HUES48 (cell line): ENCODE measurements around the gene LSMEM2.
"Not testable (repeated sequence)": the region's sequence is repeated elsewhere in the genome, so short reads cannot be mapped to it uniquely, and the experiment has no call there.

Source experiments
- H3K27ac ChIP-seq: one replicate; pipeline ENCODE4 v1.7.0; 2013; ENCODE audit warnings: low read depth, low read length, inconsistent platforms
- H3K27me3 ChIP-seq: 2 replicates; pipeline ENCODE4 v1.6.1; 2013; ENCODE audit warnings: mild to moderate bottlenecking, low read length; ENCODE audit not compliant: control insufficient read depth, insufficient read depth
- H3K36me3 ChIP-seq: 2 replicates; pipeline ENCODE4 v1.6.1; 2013; ENCODE audit warnings: low read length; ENCODE audit not compliant: control insufficient read depth, insufficient read depth
- H3K4me1 ChIP-seq: 2 replicates; pipeline ENCODE4 v1.6.1; 2013; ENCODE audit warnings: mild to moderate bottlenecking, low read length; ENCODE audit not compliant: control insufficient read depth, insufficient read depth
- H3K4me3 ChIP-seq: 2 replicates; pipeline ENCODE4 v1.5.1; 2013; ENCODE audit warnings: mild to moderate bottlenecking, low read depth, low read length
- H3K9ac ChIP-seq: 2 replicates; pipeline ENCODE4 v1.6.1; 2013; ENCODE audit warnings: mild to moderate bottlenecking, low read depth, low read length, moderate library complexity
- H3K9me3 ChIP-seq: 2 replicates; pipeline ENCODE4 v1.6.1; 2013; ENCODE audit warnings: low read length; ENCODE audit not compliant: control insufficient read depth, insufficient read depth

Gene LSMEM2

GRCh38 chr3:50284121-50284520 lies 5.2 kb downstream of the LSMEM2 start:
- not testable (repeated sequence) for H3K27ac ChIP-seq, H3K9me3 ChIP-seq, H3K4me1 ChIP-seq, H3K4me3 ChIP-seq, H3K9ac ChIP-seq, H3K27me3 ChIP-seq
- peaks cover 26% of the 10 kb centered on the region for H3K36me3 ChIP-seq

- H3K27ac ChIP-seq = no peak overlapping the region
- no peak overlapping the region for H3K4me3 ChIP-seq
- no peaks in the 10 kb centered on the region for H3K9me3 ChIP-seq
- H3K27me3 ChIP-seq = no peaks in the 10 kb centered on the region
- no peak overlapping the region for H3K9ac ChIP-seq
- H3K4me1 ChIP-seq = peaks cover 4% of the 10 kb centered on the region; the same call in 1 of the 2 replicates
- H3K36me3 ChIP-seq = peaks cover 42% of the 10 kb centered on the region
Observed at GRCh38 chr3:50286322-50287227, 7.7 kb downstream of the LSMEM2 start.

GRCh38 chr3:50287262-50287661 lies 8.4 kb downstream of the LSMEM2 start:
- H3K9me3 ChIP-seq = no peaks in the 10 kb centered on the region
- no peak overlapping the region for H3K27ac ChIP-seq
- no peaks in the 10 kb centered on the region for H3K27me3 ChIP-seq
- H3K36me3 ChIP-seq = peaks cover 42% of the 10 kb centered on the region
- no peak overlapping the region for H3K4me3 ChIP-seq
- H3K4me1 ChIP-seq = peaks cover 5% of the 10 kb centered on the region; the same call in 1 of the 2 replicates
- no peak overlapping the region for H3K9ac ChIP-seq

GRCh38 chr3:50288387-50289007 lies 9.6 kb downstream of the LSMEM2 start:
- peaks cover 7% of the 10 kb centered on the region for H3K4me1 ChIP-seq
- H3K9ac ChIP-seq = no peak overlapping the region
- peaks cover 42% of the 10 kb centered on the region for H3K36me3 ChIP-seq

GRCh38 chr3:50289130-50289529 lies 10.2 kb downstream of the LSMEM2 start:
- H3K36me3 ChIP-seq = peaks cover 42% of the 10 kb centered on the region
- H3K27ac ChIP-seq = no peak overlapping the region
- H3K9ac ChIP-seq = no peak overlapping the region
- H3K4me3 ChIP-seq = no peak overlapping the region
- H3K27me3 ChIP-seq = no peaks in the 10 kb centered on the region
- no peaks in the 10 kb centered on the region for H3K9me3 ChIP-seq
- peaks cover 7% of the 10 kb centered on the region for H3K4me1 ChIP-seq

More at GRCh38 chr3:50288387-50289007, 9.6 kb downstream of the LSMEM2 start:
- Histone ChIP-seq H3K9me3 (no peaks in the 10 kb centered on the region), H3K27ac (no peak overlapping the region), H3K4me3 (no peak overlapping the region), H3K27me3 (no peaks in the 10 kb centered on the region)

GRCh38 chr3:50290161-50290641 lies 11.3 kb downstream of the LSMEM2 start:
- no peaks in the 10 kb centered on the region for H3K27me3 ChIP-seq
- peaks cover 42% of the 10 kb centered on the region for H3K36me3 ChIP-seq
- H3K4me3 ChIP-seq = no peak overlapping the region
- H3K27ac ChIP-seq = no peak overlapping the region
- peaks cover 7% of the 10 kb centered on the region for H3K4me1 ChIP-seq
- no peak overlapping the region for H3K9ac ChIP-seq
- no peaks in the 10 kb centered on the region for H3K9me3 ChIP-seq

GRCh38 chr3:50292159-50293078 lies 13.5 kb downstream of the LSMEM2 start, which contains the start of gene IFRD2:
Gene IFRD2, minus strand, starts transcription at chr3:50292429. Its CDS starts 155 bp downstream, at chr3:50292274.
- H3K4me1 ChIP-seq = peaks cover 7% of the 10 kb centered on the region
- peak within 1 kb of the TSS; percentile 80 for H3K27ac ChIP-seq
- H3K9me3 ChIP-seq = no peaks in the 10 kb centered on the region
- H3K4me3 ChIP-seq = peak within 1 kb of the TSS; percentile 86
- H3K27me3 ChIP-seq = no peaks in the 10 kb centered on the region
- peak within 1 kb of the TSS; percentile 76 for H3K9ac ChIP-seq
- H3K36me3 ChIP-seq = peaks cover 33% of the 10 kb centered on the region

- H3K27me3 ChIP-seq = no peaks in the 10 kb centered on the region
- peaks cover 7% of the 10 kb centered on the region for H3K4me1 ChIP-seq
- H3K9ac ChIP-seq = peak overlapping the region; percentile 34; the same call in 1 of the 2 replicates
- H3K36me3 ChIP-seq = peaks cover 24% of the 10 kb centered on the region
- no peak overlapping the region for H3K4me3 ChIP-seq
- no peak overlapping the region for H3K27ac ChIP-seq
- H3K9me3 ChIP-seq = no peaks in the 10 kb centered on the region
Observed at GRCh38 chr3:50293079-50293801, 14.4 kb downstream of the LSMEM2 start.

- Histone ChIP-seq H3K4me3 (no peak overlapping the region), H3K4me1 (peaks cover 7% of the 10 kb centered on the region), H3K9ac (no peak overlapping the region), H3K27me3 (no peaks in the 10 kb centered on the region), H3K36me3 (peaks cover 16% of the 10 kb centered on the region), H3K9me3 (no peaks in the 10 kb centered on the region), H3K27ac (no peak overlapping the region)
Observed at GRCh38 chr3:50294089-50294488, 15.2 kb downstream of the LSMEM2 start.
